Thymus (tissue), 11 donors: ENCODE measurements around the gene FAM227B. TPM values are rescaled to one million over a fixed set of nuclear protein-coding genes. Genes with fewer than 3 reads are reported as not detected.
"Not testable (repeated sequence)": the region's sequence is repeated elsewhere in the genome, so short reads cannot be mapped to it uniquely, and the experiment has no call there.

Source experiments
- DNase-seq, 9 donors: peaks; one replicate each; pipeline ENCODE4 v3.0.0-alpha.2; 2013; ENCODE audit warnings: low spot score in 9 of 9, low read depth in 6 of 9, missing footprints in 1 of 9
- H3K27ac ChIP-seq, 2 donors: one replicate each; pipeline ENCODE4 v1.5.1; 2013; ENCODE audit warnings: control low read depth in 1 of 2, low read depth in 1 of 2, low read length in 1 of 2, mild to moderate bottlenecking in 1 of 2, moderate library complexity in 1 of 2
- H3K27me3 ChIP-seq, 2 donors: one replicate each; pipeline ENCODE4 v1.5.1; 2013; ENCODE audit warnings: low read length in 1 of 2; ENCODE audit not compliant: control insufficient read depth in 2 of 2, insufficient read depth in 1 of 2
- H3K36me3 ChIP-seq, 2 donors: one replicate each; pipeline ENCODE4 v1.5.1; 2013; ENCODE audit warnings: low read length in 1 of 2, mild to moderate bottlenecking in 1 of 2, moderate library complexity in 1 of 2; ENCODE audit not compliant: control insufficient read depth in 2 of 2, insufficient read depth in 2 of 2
- H3K4me1 ChIP-seq, 2 donors: one replicate each; pipeline ENCODE4 v1.5.1; 2013; ENCODE audit warnings: low read length in 2 of 2; ENCODE audit not compliant: control insufficient read depth in 2 of 2, insufficient read depth in 2 of 2
- H3K4me3 ChIP-seq, 2 donors: one replicate each; pipeline ENCODE4 v1.5.1; 2013; ENCODE audit warnings: low read length in 2 of 2, control low read depth in 1 of 2, mild to moderate bottlenecking in 1 of 2
- H3K9me3 ChIP-seq, 2 donors: one replicate each; pipeline ENCODE4 v1.5.1; 2013; ENCODE audit warnings: low read length in 1 of 2, mild to moderate bottlenecking in 1 of 2; ENCODE audit not compliant: control insufficient read depth in 2 of 2, insufficient read depth in 1 of 2
- WGBS: extraction: QIAGEN DNeasy Blood & Tissue Kit; methylation state at CpG from one replicate; pipeline ENCODE4 v1.1.7; 2013; 5-methylcytosine and 5-hydroxymethylcytosine counted together
- polyA plus RNA-seq: library from polyadenylated mRNA; stranded (reverse); fragments of 200-250 nt; gene quantifications from one replicate; pipeline ENCODE4 v1.2.3, GENCODE V29; 2013
- total RNA-seq: library from RNA; stranded (reverse); fragments of 120-200 nt; gene quantifications from one replicate; pipeline ENCODE4 v1.2.4, GENCODE V29; 2013
- donor health status: healthy.

FAM227B gene
- total and polyA plus RNA-seq, 2 donors = 11.7 to 13.4 TPM

DNA sequence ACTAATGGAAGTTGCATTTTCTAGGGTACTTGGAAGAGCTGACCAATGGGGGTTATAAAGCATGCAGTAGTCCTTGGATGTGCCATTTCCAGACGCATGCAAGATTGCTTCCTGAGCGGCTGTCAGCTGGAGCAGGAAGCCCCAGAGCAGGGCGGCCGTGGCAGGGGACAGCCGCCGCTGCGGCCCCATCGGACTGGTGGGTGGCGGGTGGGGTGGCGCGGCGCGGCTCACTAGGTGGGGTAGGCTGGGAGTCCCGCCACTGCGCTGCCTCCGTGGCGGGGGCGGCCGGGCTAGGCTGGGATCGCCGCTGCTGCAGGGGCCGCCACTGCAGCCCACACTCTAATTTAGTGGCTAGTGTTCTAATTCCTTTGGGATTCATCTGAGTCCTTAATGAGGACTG, 254.1 kb downstream of the FAM227B start:
- Histone ChIP-seq H3K36me3 (no peaks in the 10 kb centered on the region), H3K4me3 (no peak overlapping the region), H3K9me3 (no peaks in the 10 kb centered on the region), H3K27me3 (no peaks in the 10 kb centered on the region), H3K27ac (no peak overlapping the region), H3K4me1 (no peaks in the 10 kb centered on the region)
- WGBS = over 99% methylated on average over 22 of the region's 22 CpGs
- DNase-seq = no peak

DNA sequence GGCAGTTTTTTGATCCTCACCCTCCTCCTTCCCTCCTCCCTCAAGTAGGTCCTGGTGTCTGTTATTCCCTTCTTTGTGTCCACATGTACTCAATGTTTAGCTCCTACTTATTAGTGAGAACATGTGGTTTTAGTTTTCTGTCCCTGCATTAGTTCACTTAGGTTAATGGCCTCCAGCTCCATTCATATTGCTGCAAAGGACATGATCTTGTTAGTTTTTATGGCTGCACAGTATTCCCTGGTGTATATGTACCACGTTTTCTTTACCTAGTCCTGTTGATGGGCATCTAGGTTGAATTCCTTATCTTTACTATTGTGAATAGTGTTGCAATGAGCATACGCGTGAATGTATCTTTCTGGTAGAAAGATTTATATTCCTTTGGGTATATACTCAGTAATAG, 259.2 kb downstream of the FAM227B start:
- Histone ChIP-seq H3K27me3 (no peaks in the 10 kb centered on the region), H3K4me3 (no peak overlapping the region), H3K36me3 (no peaks in the 10 kb centered on the region), H3K9me3 (no peaks in the 10 kb centered on the region), H3K27ac (no peak overlapping the region), H3K4me1 (no peaks in the 10 kb centered on the region)
- WGBS = 94% methylated on average over 3 of the region's 3 CpGs
- DNase-seq = no peak

DNA sequence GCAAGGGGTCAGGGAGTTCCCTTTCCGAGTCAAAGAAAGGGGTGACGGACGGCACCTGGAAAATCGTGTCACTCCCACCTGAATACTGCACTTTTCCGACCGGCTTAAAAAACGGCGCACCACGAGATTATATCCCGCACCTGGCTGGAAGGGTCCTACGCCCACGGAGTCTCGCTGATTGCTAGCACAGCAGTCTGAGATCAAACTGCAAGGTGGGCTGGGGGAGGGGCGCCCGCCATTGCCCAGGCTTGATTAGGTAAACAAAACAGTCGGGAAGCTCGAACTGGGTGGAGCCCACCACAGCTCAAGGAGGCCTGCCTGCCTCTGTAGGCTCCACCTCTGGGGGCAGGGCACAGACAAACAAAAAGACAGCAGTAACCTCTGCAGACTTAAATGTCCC, 266.2 kb downstream of the FAM227B start:
- not testable (repeated sequence) for DNase-seq, H3K27ac ChIP-seq, H3K4me1 ChIP-seq, H3K27me3 ChIP-seq, H3K4me3 ChIP-seq, H3K36me3 ChIP-seq, H3K9me3 ChIP-seq
- WGBS = 87% methylated on average over 17 of the region's 17 CpGs

DNA sequence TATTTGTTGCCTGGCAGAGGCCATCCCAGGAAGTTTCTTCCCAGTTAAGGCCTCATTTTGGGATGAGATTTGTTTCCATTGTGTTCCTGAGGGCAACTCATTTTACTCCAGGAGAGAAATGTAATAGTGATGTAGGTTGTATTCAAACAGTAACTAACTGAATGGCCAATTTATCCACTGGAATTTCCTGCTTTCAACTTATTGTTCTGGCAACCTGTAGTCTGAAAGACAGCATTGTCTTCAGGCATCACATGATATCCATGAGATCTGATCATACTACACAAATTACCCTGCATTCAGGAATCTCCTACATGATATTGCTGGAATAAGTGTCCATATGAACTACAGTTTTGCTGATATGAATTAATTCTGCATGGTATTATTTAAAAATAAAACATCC, 277.1 kb downstream of the FAM227B start:
- Histone ChIP-seq H3K27me3 (no peaks in the 10 kb centered on the region), H3K36me3 (peaks cover 0 to 4% of the 10 kb centered on the region in 2 donors), H3K4me1 (no peaks in the 10 kb centered on the region), H3K4me3 (no peak overlapping the region), H3K27ac (no peak overlapping the region), H3K9me3 (no peaks in the 10 kb centered on the region)
- no peak for DNase-seq

DNA sequence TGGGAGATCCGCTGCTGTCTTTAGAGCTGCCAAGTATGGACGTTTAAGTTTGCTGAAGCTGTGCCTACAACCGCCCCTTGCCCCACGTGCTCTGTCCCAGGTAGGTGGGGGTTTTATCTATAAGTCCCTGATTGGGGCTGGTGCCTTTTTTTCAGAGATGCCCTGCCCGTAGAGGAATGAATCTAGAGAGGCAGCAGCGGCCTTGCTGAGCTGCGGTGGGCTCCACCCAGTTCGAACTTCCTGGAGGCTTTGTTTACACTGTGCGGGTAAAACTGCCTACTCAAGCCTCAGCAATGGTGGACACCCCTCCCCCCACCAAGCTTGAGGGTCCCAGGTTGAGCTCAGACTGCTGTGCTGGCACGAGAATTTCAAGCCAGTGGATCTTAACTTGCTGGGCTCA, 281.0 kb downstream of the FAM227B start:
- Histone ChIP-seq H3K9me3 (no peaks in the 10 kb centered on the region), H3K4me3 (no peak overlapping the region), H3K27ac (no peak overlapping the region), H3K36me3 (peaks cover 0 to 4% of the 10 kb centered on the region in 2 donors), H3K4me1 (no peaks in the 10 kb centered on the region), H3K27me3 (no peaks in the 10 kb centered on the region)
- DNase-seq = no peak
- 88% methylated on average over 10 of the region's 10 CpGs for WGBS

DNA sequence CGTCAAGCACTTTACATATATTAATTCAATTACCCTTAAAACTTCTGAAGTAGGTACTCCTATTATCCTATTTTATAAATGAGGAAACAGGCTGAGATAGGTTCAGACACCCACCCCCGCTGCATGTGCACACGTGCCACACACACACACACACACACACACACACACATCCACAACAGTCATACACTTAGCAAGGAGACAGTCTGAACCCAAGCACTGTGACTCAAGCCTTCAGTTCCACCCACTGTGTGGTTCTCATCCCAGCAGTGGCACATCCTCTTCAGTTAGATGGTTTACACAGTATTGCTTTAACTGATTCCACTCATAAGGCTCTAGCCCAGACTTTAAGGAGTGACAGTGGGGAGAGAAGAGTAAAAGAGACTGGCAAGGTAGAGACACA, 288.7 kb downstream of the FAM227B start:
- Histone ChIP-seq H3K9me3 (no peaks in the 10 kb centered on the region), H3K4me3 (no peak overlapping the region), H3K36me3 (no peaks in the 10 kb centered on the region), H3K4me1 (no peaks in the 10 kb centered on the region), H3K27me3 (no peaks in the 10 kb centered on the region), H3K27ac (no peak overlapping the region)
- DNase-seq = no peak
- WGBS = 97% methylated on average over 3 of the region's 3 CpGs

DNA sequence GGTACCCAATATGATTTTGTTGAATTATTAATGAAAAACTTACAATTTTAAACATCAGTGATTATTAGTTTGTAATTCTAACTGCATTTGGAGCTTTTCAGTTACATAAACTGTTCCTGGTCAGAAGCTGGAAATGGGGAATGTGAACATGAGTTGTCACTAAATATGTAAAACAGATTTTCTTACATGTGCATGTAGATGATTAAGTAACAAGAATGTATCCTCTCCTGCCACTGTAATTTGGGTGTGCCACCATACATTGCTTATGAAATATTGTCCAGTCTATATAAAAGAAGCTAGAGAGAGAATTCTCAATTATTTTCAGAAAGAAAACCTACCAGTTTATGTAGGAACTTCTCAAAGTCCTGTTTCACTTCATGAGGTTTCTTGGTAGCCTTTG, 289.2 kb downstream of the FAM227B start:
- Histone ChIP-seq H3K4me3 (no peak overlapping the region), H3K27ac (no peak overlapping the region), H3K9me3 (no peaks in the 10 kb centered on the region), H3K4me1 (no peaks in the 10 kb centered on the region), H3K27me3 (no peaks in the 10 kb centered on the region), H3K36me3 (no peaks in the 10 kb centered on the region)
- no peak for DNase-seq

DNA sequence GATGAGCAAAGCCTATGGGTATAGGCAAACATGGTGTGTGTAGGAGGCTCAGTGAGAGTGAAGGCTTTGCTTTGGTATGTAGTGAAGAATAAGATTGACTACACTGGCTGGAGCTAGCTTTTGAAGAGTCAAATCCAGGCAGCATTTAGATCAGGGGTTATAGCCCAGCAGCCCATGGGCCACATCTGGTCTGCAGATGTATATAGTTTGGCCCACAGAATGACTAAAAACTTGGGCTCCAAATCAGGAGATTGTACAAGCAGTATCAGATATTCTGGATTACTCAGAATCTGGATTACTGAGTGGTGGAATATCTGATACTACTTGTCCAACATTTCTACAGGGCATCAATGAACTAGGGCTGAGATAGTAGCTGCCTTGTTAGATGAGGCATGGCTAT, 290.5 kb downstream of the FAM227B start:
- no peak for DNase-seq
- no peaks in the 10 kb centered on the region for H3K36me3 ChIP-seq

DNA sequence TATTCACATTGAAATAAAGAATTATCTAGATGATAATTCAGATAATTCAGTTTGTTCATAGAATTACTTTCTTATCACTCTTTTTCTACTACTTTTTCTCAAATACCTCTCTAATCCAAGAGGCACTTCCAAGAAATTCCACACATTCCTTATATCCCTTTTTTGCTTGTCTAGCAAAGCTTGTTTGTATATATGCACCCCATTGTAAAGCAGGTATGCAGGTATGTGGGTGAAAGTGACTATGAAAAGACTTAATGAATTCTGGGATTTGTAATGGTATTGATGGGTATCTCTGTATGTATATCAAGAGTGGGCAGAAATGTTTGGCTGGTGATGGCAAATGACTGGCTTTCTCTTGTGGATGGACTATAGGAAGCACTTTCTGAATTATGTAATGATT, 291.7 kb downstream of the FAM227B start:
- H3K36me3 ChIP-seq = no peaks in the 10 kb centered on the region
- H3K4me1 ChIP-seq = no peaks in the 10 kb centered on the region
- H3K27me3 ChIP-seq = no peaks in the 10 kb centered on the region
- H3K4me3 ChIP-seq = no peak overlapping the region
- H3K9me3 ChIP-seq = no peaks in the 10 kb centered on the region
- no peak for DNase-seq
- no peak overlapping the region for H3K27ac ChIP-seq

More for the DNA sequence above, 290.5 kb downstream of the FAM227B start:
- Histone ChIP-seq H3K4me3 (no peak overlapping the region), H3K4me1 (no peaks in the 10 kb centered on the region), H3K27me3 (no peaks in the 10 kb centered on the region), H3K27ac (no peak overlapping the region), H3K9me3 (no peaks in the 10 kb centered on the region)

DNA sequence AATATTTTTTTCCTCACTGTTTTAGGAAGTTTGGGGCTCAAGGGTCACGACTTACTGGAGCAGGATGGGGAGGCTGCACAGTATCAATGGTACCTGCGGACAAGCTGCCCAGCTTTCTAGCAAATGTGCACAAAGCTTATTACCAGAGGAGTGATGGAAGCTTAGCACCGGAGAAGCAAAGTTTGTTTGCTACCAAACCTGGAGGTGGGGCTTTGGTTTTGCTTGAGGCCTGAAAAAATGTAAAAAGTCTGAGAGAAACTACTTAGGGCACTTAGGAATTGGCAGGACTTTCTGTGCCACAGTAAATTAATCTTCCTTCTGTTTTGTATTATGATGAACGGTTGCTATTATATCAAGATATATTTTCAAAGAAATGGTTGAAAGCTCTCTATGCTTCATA, 292.7 kb downstream of the FAM227B start:
- no peaks in the 10 kb centered on the region for H3K27me3 ChIP-seq
- no peak overlapping the region for H3K27ac ChIP-seq
- H3K4me3 ChIP-seq = no peak overlapping the region
- 95% methylated on average over 4 of the region's 4 CpGs for WGBS
- no peaks in the 10 kb centered on the region for H3K36me3 ChIP-seq
- no peak for DNase-seq
- H3K4me1 ChIP-seq = no peaks in the 10 kb centered on the region
- no peaks in the 10 kb centered on the region for H3K9me3 ChIP-seq
